ENCODE data around the gene ELOVL7. TPM values are rescaled to one million over a fixed set of nuclear protein-coding genes. Genes with fewer than 3 reads are reported as not detected.
"Not testable (repeated sequence)": the region's sequence is repeated elsewhere in the genome, so short reads cannot be mapped to it uniquely, and the experiment has no call there.

The ELOVL7 gene
- total and polyA plus RNA-seq, 2 of the 4 experiments (the other 2 are of a cell fraction): 0.18 TPM; not detected in 1

DNA sequence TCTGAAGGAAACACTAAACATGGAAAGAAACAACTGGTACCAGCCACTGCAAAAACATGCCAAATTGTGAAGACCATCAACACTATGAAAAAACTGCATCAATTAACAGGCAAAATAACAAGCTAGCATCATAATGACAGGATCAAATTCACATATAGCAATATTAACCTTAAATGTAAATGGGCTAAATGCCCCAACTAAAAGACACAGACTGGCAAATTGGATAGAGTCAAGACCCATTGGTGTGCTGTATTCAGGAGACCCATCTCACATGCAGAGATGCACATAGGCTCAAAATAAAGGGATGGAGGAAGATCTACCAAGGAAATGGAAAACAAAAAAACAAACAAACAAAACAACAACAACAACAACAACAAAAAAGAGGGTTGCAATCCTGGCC is 113.2 kb downstream of the ELOVL7 start:
- ATAC-seq (ENCODE audit: low read depth); H2BK120ac ChIP-seq (ENCODE audit: low read depth, low read length); H3K9me1 ChIP-seq (ENCODE audit: insufficient read depth, low read length); H3K56ac ChIP-seq (ENCODE audit: extremely low read depth, insufficient read depth, low read length); H3K9ac ChIP-seq (ENCODE audit: low read depth, low read length); H3K79me1 ChIP-seq (ENCODE audit: low read depth in 1 of 2, low read length in 2 of 2); H3K36me3 ChIP-seq (ENCODE audit: control insufficient read depth, insufficient read depth, low read length); H3K4me2 ChIP-seq (ENCODE audit: low read depth, low read length); intact Hi-C loops (cut with micrococcal nuclease); H3K9me3 ChIP-seq (ENCODE audit: control insufficient read depth, insufficient read depth, low read length); H2AK9ac ChIP-seq (replicated peaks; ENCODE audit: low read depth, low read length, poor library complexity); H4K91ac ChIP-seq (ENCODE audit: insufficient read depth, low read depth, low read length); H2BK20ac ChIP-seq (ENCODE audit: low read depth, low read length); in situ Hi-C loops (cut with MboI; ENCODE audit: low sequenced_read_pairs); BruUV-seq (replicated peaks); H3K14ac ChIP-seq (replicated peaks; ENCODE audit: low read depth, low read length); H4K5ac ChIP-seq (ENCODE audit: low read depth, low read length); H3K4ac ChIP-seq (ENCODE audit: low read depth, low read length); CTCF ChIA-PET; dilution Hi-C loops (cut with HindIII; ENCODE audit: low sequenced_read_pairs, unreplicated experiment); H3K23ac ChIP-seq (ENCODE audit: low read depth, low read length); H2BK15ac ChIP-seq (ENCODE audit: low read depth, low read length); H2AK5ac ChIP-seq (ENCODE audit: low read depth, low read length); POLR2A ChIA-PET (ENCODE audit: unreplicated experiment); H3K18ac ChIP-seq (ENCODE audit: low read depth, low read length); H2BK5ac ChIP-seq (ENCODE audit: low read depth, low read length, poor library complexity, severe bottlenecking); H4K8ac ChIP-seq (ENCODE audit: low read depth in 2 of 2, low read length in 2 of 2); H2AFZ ChIP-seq (replicated peaks; ENCODE audit: low read length, poor library complexity); H3K4me3 ChIP-seq (ENCODE audit: insufficient read depth, low read depth, low read length); H4K20me1 ChIP-seq (ENCODE audit: insufficient read depth, low read length); H3K27ac ChIP-seq (ENCODE audit: insufficient read depth, low read length); H3K4me1 ChIP-seq (ENCODE audit: control insufficient read depth, insufficient read depth, low read length); DNase-seq; H3K27me3 ChIP-seq (ENCODE audit: control insufficient read depth, insufficient read depth, low read length): not testable (repeated sequence)

All from IMR-90 (cell line).